HUES48 (cell line): ENCODE data around the gene CCDC178.

ENCODE experiments used
- H3K27ac ChIP-seq: one replicate; pipeline ENCODE4 v1.7.0; 2013; ENCODE audit warnings: low read depth, low read length, inconsistent platforms
- H3K27me3 ChIP-seq: 2 replicates; pipeline ENCODE4 v1.6.1; 2013; ENCODE audit warnings: mild to moderate bottlenecking, low read length; ENCODE audit not compliant: control insufficient read depth, insufficient read depth
- H3K36me3 ChIP-seq: 2 replicates; pipeline ENCODE4 v1.6.1; 2013; ENCODE audit warnings: low read length; ENCODE audit not compliant: control insufficient read depth, insufficient read depth
- H3K4me1 ChIP-seq: 2 replicates; pipeline ENCODE4 v1.6.1; 2013; ENCODE audit warnings: mild to moderate bottlenecking, low read length; ENCODE audit not compliant: control insufficient read depth, insufficient read depth
- H3K4me3 ChIP-seq: 2 replicates; pipeline ENCODE4 v1.5.1; 2013; ENCODE audit warnings: mild to moderate bottlenecking, low read depth, low read length
- H3K9ac ChIP-seq: 2 replicates; pipeline ENCODE4 v1.6.1; 2013; ENCODE audit warnings: mild to moderate bottlenecking, low read depth, low read length, moderate library complexity
- H3K9me3 ChIP-seq: 2 replicates; pipeline ENCODE4 v1.6.1; 2013; ENCODE audit warnings: low read length; ENCODE audit not compliant: control insufficient read depth, insufficient read depth

The CCDC178 gene

GRCh38 chr18:32905651-32906050, 534.9 kb downstream of the CCDC178 start:
- Histone ChIP-seq H3K9ac (no peak overlapping the region), H3K27ac (no peak overlapping the region), H3K4me1 (no peaks in the 10 kb centered on the region), H3K27me3 (no peaks in the 10 kb centered on the region), H3K4me3 (no peak overlapping the region), H3K36me3 (no peaks in the 10 kb centered on the region), H3K9me3 (no peaks in the 10 kb centered on the region)

- H3K27ac ChIP-seq, result no peak overlapping the region
- no peaks in the 10 kb centered on the region for H3K4me1 ChIP-seq
- no peaks in the 10 kb centered on the region for H3K36me3 ChIP-seq
- H3K9me3 ChIP-seq, result peaks cover 5% of the 10 kb centered on the region
- no peak overlapping the region for H3K9ac ChIP-seq
- no peaks in the 10 kb centered on the region for H3K27me3 ChIP-seq
- no peak overlapping the region for H3K4me3 ChIP-seq
These were observed 537.8 kb downstream of the CCDC178 start for GRCh38 chr18:32902568-32903330.

DNA sequence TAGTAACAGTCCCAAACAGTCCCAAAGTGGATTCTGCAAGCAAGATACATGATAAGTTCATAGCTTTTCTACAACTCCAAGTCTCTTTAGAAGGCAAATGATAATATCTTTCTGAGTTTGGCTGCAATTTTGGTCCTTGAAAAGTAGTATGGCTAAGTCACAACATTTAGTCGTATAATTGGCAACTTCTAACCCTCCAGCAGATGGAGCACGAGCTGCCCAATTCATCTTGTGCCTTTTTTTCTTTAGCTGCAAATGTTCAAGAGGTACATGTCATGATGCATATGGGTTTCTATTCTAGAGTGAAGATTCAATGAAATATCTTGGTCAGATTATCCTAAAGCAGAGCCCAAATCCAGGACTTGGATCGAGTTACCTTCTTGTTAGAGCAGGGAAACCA, 540.7 kb downstream of the CCDC178 start:
- H3K4me3 ChIP-seq, result no peak overlapping the region
- H3K9me3 ChIP-seq, result peaks cover 24% of the 10 kb centered on the region
- no peaks in the 10 kb centered on the region for H3K27me3 ChIP-seq
- H3K27ac ChIP-seq, result no peak overlapping the region
- H3K36me3 ChIP-seq, result no peaks in the 10 kb centered on the region
- no peaks in the 10 kb centered on the region for H3K4me1 ChIP-seq
- no peak overlapping the region for H3K9ac ChIP-seq

GRCh38 chr18:32896776-32897547, 543.6 kb downstream of the CCDC178 start:
- Histone ChIP-seq H3K36me3 (no peaks in the 10 kb centered on the region), H3K4me3 (no peak overlapping the region)

GRCh38 chr18:32893915-32894314, 546.6 kb downstream of the CCDC178 start:
- no peak overlapping the region for H3K27ac ChIP-seq
- peaks cover 17% of the 10 kb centered on the region for H3K4me1 ChIP-seq
- H3K27me3 ChIP-seq, result no peaks in the 10 kb centered on the region
- H3K9ac ChIP-seq, result no peak overlapping the region
- H3K4me3 ChIP-seq, result no peak overlapping the region
- H3K9me3 ChIP-seq, result peaks cover 24% of the 10 kb centered on the region
- H3K36me3 ChIP-seq, result no peaks in the 10 kb centered on the region

More at GRCh38 chr18:32896776-32897547, 543.6 kb downstream of the CCDC178 start:
- Histone ChIP-seq H3K4me1 (no peaks in the 10 kb centered on the region), H3K9me3 (peaks cover 24% of the 10 kb centered on the region), H3K27me3 (no peaks in the 10 kb centered on the region), H3K9ac (no peak overlapping the region), H3K27ac (no peak overlapping the region)

DNA sequence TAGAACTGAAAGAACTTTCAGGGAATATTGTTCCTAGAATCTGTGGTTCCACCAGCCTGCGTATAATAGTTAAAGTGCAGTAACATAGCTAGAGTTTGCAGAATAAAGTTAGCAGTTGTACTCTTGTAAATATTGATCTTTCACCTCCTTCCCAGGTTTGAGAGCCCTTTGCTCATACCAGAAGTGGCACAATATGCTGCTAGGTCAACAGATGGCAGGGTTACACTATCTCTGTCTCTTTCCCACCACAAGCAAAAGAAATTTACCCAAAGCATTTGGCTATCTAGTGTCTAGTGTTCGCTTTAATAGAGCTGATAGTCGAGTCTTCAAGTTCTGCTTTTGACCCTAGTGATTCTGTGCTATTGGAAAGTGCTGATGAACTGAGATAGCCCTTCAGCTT, 548.7 kb downstream of the CCDC178 start:
- no peaks in the 10 kb centered on the region for H3K27me3 ChIP-seq
- no peak overlapping the region for H3K4me3 ChIP-seq
- H3K9me3 ChIP-seq, result peaks cover 10% of the 10 kb centered on the region
- no peak overlapping the region for H3K27ac ChIP-seq
- peaks cover 18% of the 10 kb centered on the region for H3K4me1 ChIP-seq
- no peaks in the 10 kb centered on the region for H3K36me3 ChIP-seq
- no peak overlapping the region for H3K9ac ChIP-seq

- H3K4me1 ChIP-seq, result peaks cover 18% of the 10 kb centered on the region
- peaks cover 3% of the 10 kb centered on the region for H3K9me3 ChIP-seq
- no peaks in the 10 kb centered on the region for H3K27me3 ChIP-seq
- no peak overlapping the region for H3K9ac ChIP-seq
- no peak overlapping the region for H3K4me3 ChIP-seq
- no peaks in the 10 kb centered on the region for H3K36me3 ChIP-seq
- no peak overlapping the region for H3K27ac ChIP-seq
These were observed 549.4 kb downstream of the CCDC178 start for GRCh38 chr18:32891130-32891529.

DNA sequence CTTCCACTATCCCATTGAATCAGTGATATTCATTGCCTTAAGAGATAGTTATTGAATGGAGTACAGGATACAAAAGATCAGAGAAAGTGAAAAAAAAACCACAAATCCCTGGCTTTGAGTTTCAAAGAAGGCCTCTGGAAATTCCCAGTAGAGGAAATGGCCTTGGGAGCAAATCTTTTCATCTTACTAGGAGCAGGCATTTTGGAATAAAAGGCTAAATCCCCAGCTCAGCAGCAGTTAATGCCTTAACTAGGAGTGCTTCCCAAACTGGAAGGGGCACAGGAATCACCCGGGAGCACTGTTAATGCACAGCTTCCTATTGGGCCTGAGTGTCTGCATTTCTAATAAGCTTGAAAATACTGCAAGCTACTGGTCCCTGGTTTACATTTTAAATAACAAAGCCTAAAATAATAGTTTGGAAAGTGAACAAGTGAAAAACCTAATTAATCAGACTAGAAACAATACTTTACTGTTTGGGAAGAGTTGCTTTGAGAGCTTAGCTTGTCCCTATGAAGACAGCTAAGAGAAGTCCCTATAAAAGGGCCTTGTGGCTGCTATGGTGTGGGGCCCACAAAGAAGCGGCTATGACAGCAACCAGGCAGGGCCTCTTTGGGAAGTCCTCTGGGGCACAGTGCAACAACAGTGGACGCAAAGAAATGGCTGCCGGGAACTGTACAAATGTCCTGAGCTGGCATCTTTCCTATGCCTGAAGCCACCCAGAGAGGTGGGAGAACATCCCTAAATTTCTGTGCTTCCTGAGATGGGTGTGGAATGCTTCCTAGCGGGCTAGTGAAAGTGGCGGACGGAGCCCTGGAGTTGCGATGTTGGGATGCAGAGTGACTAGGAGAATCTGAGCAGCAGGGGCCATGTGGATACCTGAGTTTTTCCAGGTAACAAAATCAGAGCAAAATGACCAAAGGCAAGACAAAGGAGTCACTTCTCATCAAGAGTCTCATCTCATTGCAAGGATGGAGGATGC, 550.6 kb downstream of the CCDC178 start:
- H3K4me3 ChIP-seq, result no peak overlapping the region
- H3K4me1 ChIP-seq, result peaks cover 18% of the 10 kb centered on the region
- H3K9ac ChIP-seq, result no peak overlapping the region
- no peaks in the 10 kb centered on the region for H3K36me3 ChIP-seq
- peak overlapping the region; percentile 84 for H3K27ac ChIP-seq
- H3K27me3 ChIP-seq, result no peaks in the 10 kb centered on the region
- no peaks in the 10 kb centered on the region for H3K9me3 ChIP-seq

DNA sequence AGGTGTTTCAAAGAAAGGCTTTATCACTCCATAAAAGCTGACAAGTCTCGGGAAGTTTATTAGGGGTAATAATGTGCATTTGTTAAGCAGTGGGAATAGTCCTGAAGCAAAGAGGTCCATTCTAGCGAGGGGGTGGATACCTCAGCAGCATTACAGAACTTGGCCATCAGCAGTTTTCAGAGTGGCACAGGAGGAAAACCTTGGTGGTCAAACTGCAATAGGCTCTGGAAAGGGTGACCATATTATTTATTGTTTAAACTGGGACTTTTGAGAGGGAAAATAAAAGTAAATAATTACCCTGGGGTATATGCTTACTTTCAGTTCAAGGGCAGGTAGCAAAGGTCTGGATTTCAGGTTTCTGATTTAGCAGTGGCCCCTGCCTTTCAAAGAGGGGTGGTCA, 552.2 kb downstream of the CCDC178 start:
- no peak overlapping the region for H3K4me3 ChIP-seq
- peaks cover 18% of the 10 kb centered on the region for H3K4me1 ChIP-seq
- no peaks in the 10 kb centered on the region for H3K36me3 ChIP-seq
- H3K27ac ChIP-seq, result no peak overlapping the region
- no peak overlapping the region for H3K9ac ChIP-seq
- H3K27me3 ChIP-seq, result no peaks in the 10 kb centered on the region
- no peaks in the 10 kb centered on the region for H3K9me3 ChIP-seq
